SK-N-MC (cell line): ENCODE measurements around the gene HK1.
"Not testable (repeated sequence)": the region's sequence is repeated elsewhere in the genome, so short reads cannot be mapped to it uniquely, and the experiment has no call there.

Experiments
- DNase-seq: peaks from one replicate; pipeline ENCODE4 v3.0.0-alpha.2; 2011; ENCODE audit warnings: low read depth, low spot score
- H3K27ac ChIP-seq: fragments of 200-600 bp; sonication (generic); 2 replicates; pipeline ENCODE4 v1.5.1; 2016; ENCODE audit warnings: mixed run types
- H3K36me3 ChIP-seq: fragments of 200-600 bp; sonication (generic); 2 replicates; pipeline ENCODE4 v1.6.1; 2017; ENCODE audit warnings: antibody characterized with exemption, low read length, mixed read lengths; ENCODE audit not compliant: insufficient read depth
- H3K4me3 ChIP-seq: fragments of 200-600 bp; sonication (generic); 2 replicates; pipeline ENCODE4 v1.5.1; 2016
- H3K9ac ChIP-seq: fragments of 200-600 bp; sonication (generic); 2 replicates; pipeline ENCODE4 v1.8.0; 2017; ENCODE audit warnings: mixed run types, mixed read lengths; ENCODE audit not compliant: insufficient read length
- H3K9me3 ChIP-seq: fragments of 200-600 bp; sonication (generic); 2 replicates; pipeline ENCODE4 v1.6.1; 2017; ENCODE audit warnings: low read depth, mild to moderate bottlenecking, antibody characterized with exemption, low read length, moderate library complexity, mixed read lengths
- EZH2 ChIP-seq: fragments of 200-600 bp; sonication (generic); IDR thresholded peaks from one replicate; pipeline ENCODE4 v1.6.1; 2017; ENCODE audit warnings: antibody characterized with exemption
- FOXP2 ChIP-seq: optimal IDR thresholded peaks from 2 replicates; pipeline ENCODE3; 2011; ENCODE audit warnings: mild to moderate bottlenecking, moderate library complexity; ENCODE audit not compliant: insufficient read depth; ENCODE audit errors: extremely low read length, control extremely low read depth
- POLR2AphosphoS5 ChIP-seq: IDR thresholded peaks from 2 replicates; pipeline ENCODE4 v1.6.1; 2012; ENCODE audit warnings: mild to moderate bottlenecking, low read depth, low read length, borderline replicate concordance

The HK1 gene

DNA sequence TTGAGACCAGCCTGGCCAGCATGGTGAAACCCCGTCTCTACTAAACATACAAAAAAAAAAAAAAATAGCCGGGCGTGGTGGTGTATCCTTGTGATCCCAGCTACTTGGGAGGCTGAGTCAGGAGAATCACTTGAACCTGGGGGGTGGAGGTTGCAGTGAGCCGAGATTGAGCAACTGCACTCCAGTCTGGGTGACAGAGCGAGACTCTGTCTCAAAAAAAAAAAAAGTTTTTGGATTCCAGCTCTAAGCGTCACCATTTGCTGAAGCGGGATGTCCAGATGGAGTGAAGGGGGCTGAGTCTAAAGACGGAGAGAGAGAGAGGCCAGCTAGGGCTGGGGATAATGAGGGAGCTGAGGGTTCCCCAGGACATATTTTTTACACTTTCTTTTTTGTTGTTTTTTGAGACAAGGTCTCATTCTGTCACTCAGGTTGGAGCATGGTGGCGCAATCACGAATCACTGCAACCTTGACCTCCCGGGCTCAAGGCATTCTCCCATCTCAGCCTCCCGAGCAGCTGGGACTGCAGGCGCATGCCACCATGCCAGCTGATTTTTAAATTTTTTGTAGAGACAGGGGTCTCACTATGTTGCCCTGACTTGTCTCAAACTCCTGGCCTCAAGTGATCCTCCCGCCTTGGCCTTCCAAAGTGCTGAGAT is 9.4 kb upstream of the HK1 start:
- Histone ChIP-seq H3K9me3 (no peaks in the 10 kb centered on the region), H3K36me3 (no peaks in the 10 kb centered on the region), H3K9ac (no peak overlapping the region), H3K4me3 (no peak overlapping the region), H3K27ac (no peak overlapping the region)
- TF ChIP-seq POLR2AphosphoS5 (no peak), EZH2 (no peak), FOXP2 (no peak)
- no peak for DNase-seq

DNA sequence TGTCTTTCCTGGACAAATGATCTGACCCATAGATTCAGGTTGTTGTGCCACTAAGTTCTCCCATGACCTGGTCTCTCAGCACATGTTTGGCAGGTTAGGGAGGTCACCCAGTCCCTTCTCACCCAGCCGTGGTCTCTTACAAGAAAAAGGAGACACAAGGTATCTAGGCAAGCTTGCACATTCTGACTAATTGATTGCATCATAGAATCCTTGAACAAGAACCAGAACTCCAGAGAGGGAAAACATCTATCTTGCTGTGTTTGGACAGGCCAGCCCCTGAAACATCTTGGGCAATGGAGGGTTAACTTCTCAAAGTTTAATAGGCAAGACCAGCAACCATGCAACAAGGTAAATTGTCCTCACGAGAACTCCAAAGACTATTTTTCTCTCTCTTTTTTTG is 8.5 kb upstream of the HK1 start:
- Histone ChIP-seq H3K27ac (no peak overlapping the region), H3K4me3 (no peak overlapping the region), H3K9me3 (no peaks in the 10 kb centered on the region), H3K9ac (no peak overlapping the region), H3K36me3 (no peaks in the 10 kb centered on the region)
- DNase-seq = no peak
- no peak for TF ChIP-seq EZH2
- no peak for TF ChIP-seq FOXP2
- TF ChIP-seq POLR2AphosphoS5 = no peak

DNA sequence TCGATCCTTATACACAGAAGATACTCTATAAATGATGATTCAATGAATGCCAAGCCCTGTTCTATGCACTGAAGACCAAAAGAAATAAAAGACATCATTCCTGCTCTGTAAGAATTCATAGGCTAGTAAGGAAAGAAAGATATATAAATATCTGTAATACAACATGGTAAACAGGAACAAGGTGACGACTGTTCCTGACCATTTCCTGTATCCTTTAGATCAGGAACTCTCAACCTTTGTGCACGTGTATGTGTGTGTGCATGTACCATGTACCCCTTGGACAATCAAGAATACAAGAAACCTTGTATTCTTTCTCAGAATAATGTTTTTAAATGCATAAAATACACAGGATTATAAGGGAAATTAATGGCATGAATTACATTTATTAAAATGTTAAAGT is 7.3 kb upstream of the HK1 start:
- no peak for DNase-seq
- Histone ChIP-seq H3K27ac (no peak overlapping the region), H3K9ac (no peak overlapping the region), H3K4me3 (no peak overlapping the region), H3K9me3 (no peaks in the 10 kb centered on the region), H3K36me3 (no peaks in the 10 kb centered on the region)
- TF ChIP-seq POLR2AphosphoS5 (no peak), FOXP2 (no peak), EZH2 (no peak)

DNA sequence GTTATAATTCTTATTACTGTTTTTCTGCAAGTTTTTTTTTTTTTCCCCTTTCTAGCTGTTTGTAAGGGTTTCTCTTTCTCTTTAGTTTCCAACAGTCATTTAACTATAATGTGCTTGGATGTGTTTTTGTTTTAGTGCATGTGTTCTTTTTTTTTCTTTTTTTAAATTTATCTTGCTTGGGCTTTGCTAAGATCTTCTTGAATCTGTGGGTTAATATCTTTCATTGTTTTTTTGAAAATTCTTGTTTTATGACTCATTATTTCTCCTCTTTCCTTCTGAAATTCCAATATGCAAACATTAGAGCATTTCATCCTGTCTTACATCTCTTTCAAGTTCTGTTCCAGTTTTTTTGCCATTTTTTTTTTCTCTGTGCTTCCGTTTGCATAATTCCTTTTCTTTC is 5.7 kb upstream of the HK1 start:
- Histone ChIP-seq H3K4me3 (no peak overlapping the region), H3K27ac (no peak overlapping the region), H3K9me3 (no peaks in the 10 kb centered on the region), H3K36me3 (no peaks in the 10 kb centered on the region), H3K9ac (no peak overlapping the region)
- DNase-seq = no peak
- TF ChIP-seq POLR2AphosphoS5 (no peak), FOXP2 (no peak), EZH2 (no peak)

DNA sequence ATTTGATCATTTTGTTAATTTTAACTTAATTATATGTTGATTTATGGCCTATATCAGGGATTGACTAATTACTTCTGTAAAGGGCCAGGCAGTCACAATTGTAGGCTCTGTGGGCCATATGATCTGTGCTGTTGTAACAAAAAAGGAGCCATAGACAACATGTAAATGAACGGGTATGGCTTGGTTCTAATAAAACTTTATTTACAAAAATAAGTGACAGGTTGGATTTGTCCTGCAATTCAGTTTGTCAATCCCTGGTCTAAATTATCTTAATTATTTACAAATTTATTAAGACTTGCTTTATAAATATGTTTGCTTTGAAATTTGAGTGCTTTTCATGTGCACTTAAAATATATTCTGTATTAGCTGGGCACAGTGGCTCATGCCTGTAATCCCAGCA is 2.9 kb upstream of the HK1 start:
- Histone ChIP-seq H3K9ac (no peak overlapping the region), H3K9me3 (no peaks in the 10 kb centered on the region), H3K4me3 (no peak overlapping the region), H3K36me3 (no peaks in the 10 kb centered on the region), H3K27ac (no peak overlapping the region)
- no peak for DNase-seq
- TF ChIP-seq FOXP2 (no peak), POLR2AphosphoS5 (no peak), EZH2 (no peak)

DNA sequence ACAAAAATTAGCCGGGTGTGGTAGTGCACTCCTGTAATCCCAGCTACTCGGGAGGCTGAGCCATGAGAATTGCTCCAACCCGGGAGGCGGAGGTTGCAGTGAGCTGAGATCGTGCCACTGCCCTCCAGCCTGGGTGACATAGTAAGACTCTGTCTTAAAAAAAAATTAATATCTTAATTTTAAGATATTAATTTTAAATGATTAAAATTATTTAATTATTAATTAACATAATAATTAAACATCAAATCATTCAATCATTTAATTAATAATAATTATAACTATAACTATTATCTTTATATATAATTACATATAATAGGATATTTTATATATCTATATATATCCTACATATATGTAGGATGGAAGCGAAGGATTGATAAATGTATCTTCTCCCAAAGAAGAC is 1.8 kb upstream of the HK1 start:
- H3K4me3 ChIP-seq = no peak overlapping the region
- H3K9me3 ChIP-seq = no peaks in the 10 kb centered on the region
- DNase-seq = no peak
- H3K36me3 ChIP-seq = no peaks in the 10 kb centered on the region
- H3K27ac ChIP-seq = no peak overlapping the region
- TF ChIP-seq FOXP2 (no peak), EZH2 (no peak), POLR2AphosphoS5 (no peak)
- no peak overlapping the region for H3K9ac ChIP-seq

DNA sequence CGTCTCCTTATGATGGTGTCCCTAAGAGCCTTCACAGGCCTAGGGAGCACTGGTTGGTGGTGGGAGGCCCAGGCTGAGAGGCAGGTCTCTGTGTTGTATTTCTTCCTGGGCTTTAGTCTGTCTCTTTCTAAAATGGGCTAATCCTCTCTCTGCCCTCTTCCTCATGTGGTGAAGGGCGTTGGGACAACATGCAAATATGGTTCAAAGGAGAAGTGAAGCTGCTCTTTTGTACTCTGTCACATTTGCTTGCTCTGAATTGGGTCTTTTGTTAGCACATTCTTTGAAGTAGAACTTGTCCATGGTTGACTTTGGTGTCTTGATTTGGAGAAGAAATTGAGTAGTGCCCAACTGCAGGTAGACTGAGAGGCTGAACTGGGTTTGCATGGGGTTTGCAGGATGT is 814 bp downstream of the HK1 start:
- TF ChIP-seq EZH2 = no peak
- no peak for TF ChIP-seq FOXP2
- no peak for TF ChIP-seq POLR2AphosphoS5
- DNase-seq = no peak
- no peak overlapping the region for H3K4me3 ChIP-seq
- no peaks in the 10 kb centered on the region for H3K9me3 ChIP-seq
- H3K9ac ChIP-seq = no peak overlapping the region
- no peaks in the 10 kb centered on the region for H3K36me3 ChIP-seq
- no peak overlapping the region for H3K27ac ChIP-seq

DNA sequence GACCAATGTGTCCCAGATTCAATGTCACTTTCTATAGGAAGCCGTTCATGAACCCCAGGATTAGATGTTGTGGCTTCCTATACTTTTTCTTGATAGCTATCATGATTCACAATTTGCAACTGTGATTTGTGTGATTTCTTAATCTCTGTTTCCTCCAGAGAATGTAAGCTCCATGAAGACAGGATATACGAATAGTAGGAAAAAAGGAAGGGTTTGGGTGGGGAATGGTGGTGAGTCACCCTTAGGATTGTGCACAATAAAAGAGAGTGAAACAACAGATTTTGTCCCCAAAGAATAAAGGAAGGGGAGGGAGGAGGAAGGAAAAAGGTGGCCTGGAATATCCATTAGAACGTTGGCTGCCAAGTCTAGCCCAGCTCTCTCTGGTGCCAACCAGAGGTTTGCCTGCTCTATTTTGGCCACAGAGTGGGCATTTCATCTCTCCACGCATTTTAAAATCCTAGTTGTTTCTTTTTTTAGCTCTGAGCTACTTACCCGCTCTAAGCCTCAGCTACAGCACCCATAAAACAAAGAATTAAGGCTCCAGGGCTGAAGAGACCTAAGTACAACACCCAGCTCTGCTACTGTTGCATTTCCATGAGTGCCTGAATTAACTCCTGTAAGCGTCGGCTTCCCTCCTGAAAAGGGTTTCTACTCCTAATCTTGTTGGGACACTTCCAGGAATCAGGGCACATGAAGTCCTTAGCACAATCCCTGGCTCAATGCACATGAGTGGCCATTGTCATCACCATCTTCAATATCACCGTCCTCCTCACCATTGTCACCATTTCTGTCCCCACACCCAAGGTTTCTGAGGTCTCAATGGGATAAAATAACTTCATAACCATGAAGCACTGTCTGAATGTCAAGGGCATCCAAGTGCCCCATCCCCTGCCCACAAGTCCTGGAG is 3.5 kb downstream of the HK1 start:
- no peak overlapping the region for H3K9ac ChIP-seq
- DNase-seq = no peak
- H3K36me3 ChIP-seq = no peaks in the 10 kb centered on the region
- H3K9me3 ChIP-seq = no peaks in the 10 kb centered on the region
- H3K4me3 ChIP-seq = no peak overlapping the region
- H3K27ac ChIP-seq = no peak overlapping the region
- TF ChIP-seq POLR2AphosphoS5 (no peak), FOXP2 (no peak), EZH2 (no peak)

DNA sequence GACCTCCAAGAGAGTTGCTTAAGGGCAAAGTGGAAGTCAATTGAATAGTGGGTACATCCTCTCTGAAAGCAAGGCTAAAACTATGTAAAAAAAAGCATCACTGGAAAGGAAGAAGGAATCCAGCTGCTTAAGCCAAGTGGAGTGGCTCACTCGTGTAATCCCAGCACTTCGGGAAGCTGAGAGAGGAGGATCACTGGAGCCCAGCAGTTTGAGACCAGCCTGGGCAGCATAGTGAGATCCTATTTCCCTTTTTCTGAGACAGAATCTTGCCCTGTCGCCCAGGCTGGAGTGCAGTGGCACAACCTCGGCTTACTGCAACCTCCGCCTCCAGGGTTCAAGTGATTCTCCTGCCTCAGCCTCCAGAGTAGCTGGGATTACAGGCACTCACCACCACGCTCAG is 6.1 kb downstream of the HK1 start:
- not testable (repeated sequence) for DNase-seq, H3K9me3 ChIP-seq, H3K4me3 ChIP-seq, H3K36me3 ChIP-seq, H3K9ac ChIP-seq, H3K27ac ChIP-seq
